ENCODE results near the gene PLAAT1. TPM values are rescaled to one million over a fixed set of nuclear protein-coding genes. Genes with fewer than 3 reads are reported as not detected.

The PLAAT1 gene
- polyA plus RNA-seq, 1 experiment, result 0.13 TPM

DNA sequence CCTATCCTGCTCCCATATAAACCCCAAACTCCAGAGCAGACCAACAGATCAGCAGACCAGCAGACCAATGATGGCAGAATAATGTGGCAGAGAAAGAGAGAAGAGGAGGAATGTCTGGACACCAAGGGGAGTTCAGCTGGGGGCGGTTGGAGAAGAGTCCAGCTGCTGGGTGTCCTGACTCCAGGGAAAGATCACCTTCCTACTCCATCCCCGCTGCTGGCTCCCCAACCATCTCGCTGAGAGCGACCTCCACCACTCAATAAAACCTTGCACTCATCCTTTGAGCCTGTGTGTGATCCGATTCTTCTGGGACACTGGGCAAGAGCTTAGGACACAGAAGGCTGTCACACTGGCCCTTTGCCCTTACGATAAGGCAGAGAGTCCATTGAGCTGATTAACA is 12.8 kb upstream of the PLAAT1 start:
- TF ChIP-seq, protein P1, sequence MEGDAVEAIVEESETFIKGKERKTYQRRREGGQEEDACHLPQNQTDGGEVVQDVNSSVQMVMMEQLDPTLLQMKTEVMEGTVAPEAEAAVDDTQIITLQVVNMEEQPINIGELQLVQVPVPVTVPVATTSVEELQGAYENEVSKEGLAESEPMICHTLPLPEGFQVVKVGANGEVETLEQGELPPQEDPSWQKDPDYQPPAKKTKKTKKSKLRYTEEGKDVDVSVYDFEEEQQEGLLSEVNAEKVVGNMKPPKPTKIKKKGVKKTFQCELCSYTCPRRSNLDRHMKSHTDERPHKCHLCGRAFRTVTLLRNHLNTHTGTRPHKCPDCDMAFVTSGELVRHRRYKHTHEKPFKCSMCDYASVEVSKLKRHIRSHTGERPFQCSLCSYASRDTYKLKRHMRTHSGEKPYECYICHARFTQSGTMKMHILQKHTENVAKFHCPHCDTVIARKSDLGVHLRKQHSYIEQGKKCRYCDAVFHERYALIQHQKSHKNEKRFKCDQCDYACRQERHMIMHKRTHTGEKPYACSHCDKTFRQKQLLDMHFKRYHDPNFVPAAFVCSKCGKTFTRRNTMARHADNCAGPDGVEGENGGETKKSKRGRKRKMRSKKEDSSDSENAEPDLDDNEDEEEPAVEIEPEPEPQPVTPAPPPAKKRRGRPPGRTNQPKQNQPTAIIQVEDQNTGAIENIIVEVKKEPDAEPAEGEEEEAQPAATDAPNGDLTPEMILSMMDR (IDR thresholded peaks at IDR 0.05; ENCODE audit: insufficient read depth, low read depth, low read length), result no peak
- Histone ChIP-seq H3K36me3 (ENCODE audit: control insufficient read depth, insufficient read depth, low read length) (no peaks in the 10 kb centered on the region), H3K27me3 (ENCODE audit: control insufficient read depth, insufficient read depth, low read length) (no peaks in the 10 kb centered on the region), H3K4me3 (ENCODE audit: low read depth, low read length) (no peak overlapping the region)
- DNase-seq (ENCODE audit: low read depth), result no peak
- CTCF ChIA-PET, result interaction anchor here (2.2 kb wide), 1 partner anchor 10 kb away, joined by 4 read pairs; no protein-coding TSS in a partner anchor
- POLR2A ChIA-PET, result no interaction called here

DNA sequence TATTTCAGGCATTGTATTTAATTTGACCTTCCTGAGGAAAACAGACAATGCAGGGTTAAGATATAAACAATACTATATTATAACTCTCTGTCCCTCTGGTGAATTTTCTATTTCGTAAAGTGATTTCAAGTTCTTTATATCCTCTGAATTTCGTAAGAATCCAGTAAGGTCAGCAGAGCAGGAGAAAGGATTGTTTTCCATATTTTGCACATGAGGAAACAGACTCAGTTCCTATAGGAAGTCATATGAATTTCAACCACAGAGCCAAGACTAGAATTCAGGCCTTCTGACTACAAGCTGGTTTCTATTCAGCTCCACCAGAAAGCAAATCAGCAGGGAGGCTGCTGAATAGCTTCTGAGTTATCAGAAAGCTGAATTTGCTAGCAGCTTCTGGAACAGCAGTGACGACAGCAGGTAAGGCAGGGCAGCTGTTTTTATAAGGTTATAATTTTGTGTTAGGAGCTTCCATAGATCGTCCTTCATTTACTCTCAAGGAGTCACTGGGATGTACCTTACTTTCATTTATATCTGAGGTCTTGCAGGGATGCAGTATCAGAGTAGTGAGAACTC is 11.1 kb upstream of the PLAAT1 start:
- no peak for DNase-seq (ENCODE audit: low read depth)
- no peak overlapping the region for H3K4me3 ChIP-seq (ENCODE audit: low read depth, low read length)
- no peaks in the 10 kb centered on the region for H3K27me3 ChIP-seq (ENCODE audit: control insufficient read depth, insufficient read depth, low read length)
- no peaks in the 10 kb centered on the region for H3K36me3 ChIP-seq (ENCODE audit: control insufficient read depth, insufficient read depth, low read length)
- ChIA-PET POLR2A (no interaction called here), CTCF (interaction anchor here (2.2 kb wide), 1 partner anchor 8 kb away, joined by 4 read pairs; no protein-coding TSS in a partner anchor)
- TF ChIP-seq, protein P1 (IDR thresholded peaks at IDR 0.05; ENCODE audit: insufficient read depth, low read depth, low read length), result no peak

DNA sequence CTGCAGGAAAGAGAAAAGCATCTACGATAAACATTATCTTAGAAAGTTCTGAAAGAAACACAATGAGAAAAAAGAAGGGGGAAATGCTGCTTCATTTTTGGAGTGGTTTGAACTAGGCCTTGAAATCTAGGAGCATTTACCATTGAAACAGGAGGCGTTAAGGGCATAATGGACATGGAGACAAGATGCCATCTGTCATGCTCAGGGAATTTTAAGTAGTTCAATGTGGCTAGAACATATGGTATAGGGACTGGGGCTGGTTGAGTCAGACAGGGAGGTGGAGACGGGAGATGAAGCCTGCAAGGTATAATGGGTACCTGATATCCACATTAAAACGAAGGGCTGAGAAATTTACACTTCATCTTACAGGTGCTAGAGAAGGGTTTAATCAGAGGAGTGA is 10.4 kb upstream of the PLAAT1 start:
- CTCF ChIA-PET, result no interaction called here
- TF ChIP-seq, protein P1 (IDR thresholded peaks at IDR 0.05; ENCODE audit: insufficient read depth, low read depth, low read length), result no peak
- Histone ChIP-seq H3K4me3 (ENCODE audit: low read depth, low read length) (no peak overlapping the region), H3K36me3 (ENCODE audit: control insufficient read depth, insufficient read depth, low read length) (no peaks in the 10 kb centered on the region), H3K27me3 (ENCODE audit: control insufficient read depth, insufficient read depth, low read length) (no peaks in the 10 kb centered on the region)
- POLR2A ChIA-PET, result no interaction called here
- DNase-seq (ENCODE audit: low read depth), result no peak

DNA sequence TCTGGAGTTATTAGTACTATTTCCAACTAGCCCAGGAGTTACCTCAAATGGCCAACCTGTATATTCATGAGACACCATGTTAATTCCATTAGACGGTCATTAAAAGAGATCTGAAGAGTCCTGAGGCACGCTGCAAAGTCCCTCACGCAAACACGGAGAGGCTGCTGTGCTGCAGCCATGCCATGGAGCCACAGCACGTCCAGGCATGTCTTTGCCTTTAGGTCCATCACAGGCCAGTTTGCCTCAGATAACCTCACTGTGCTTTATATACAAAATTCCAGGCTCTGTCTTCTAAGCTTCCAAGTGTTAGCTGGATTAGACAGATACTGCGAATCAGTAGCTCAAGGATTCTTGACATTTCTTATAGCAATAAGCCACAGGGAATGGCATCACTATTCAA is 9.8 kb upstream of the PLAAT1 start:
- TF ChIP-seq, protein P1 (IDR thresholded peaks at IDR 0.05; ENCODE audit: insufficient read depth, low read depth, low read length), result no peak
- no peak for DNase-seq (ENCODE audit: low read depth)
- ChIA-PET POLR2A (no interaction called here), CTCF (no interaction called here)
- Histone ChIP-seq H3K4me3 (ENCODE audit: low read depth, low read length) (no peak overlapping the region), H3K27me3 (ENCODE audit: control insufficient read depth, insufficient read depth, low read length) (no peaks in the 10 kb centered on the region), H3K36me3 (ENCODE audit: control insufficient read depth, insufficient read depth, low read length) (no peaks in the 10 kb centered on the region)

DNA sequence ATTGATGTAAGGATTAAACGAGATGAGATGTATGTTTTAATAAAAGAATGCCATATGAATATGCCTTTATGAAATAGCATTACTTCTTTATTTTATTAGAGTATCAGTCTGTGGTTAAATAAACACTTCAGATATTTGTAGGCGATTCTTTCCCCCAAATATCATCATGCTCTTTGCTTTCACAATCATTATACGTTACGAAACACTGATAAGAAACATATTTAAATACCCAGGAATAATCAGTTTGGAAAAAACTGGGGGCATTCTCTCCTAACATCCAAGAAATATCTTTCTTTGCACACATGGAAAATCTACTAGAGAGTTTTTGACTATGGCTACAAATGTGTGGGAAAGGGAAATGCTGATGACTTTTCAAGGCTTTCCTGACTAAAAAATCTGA is 4.4 kb upstream of the PLAAT1 start:
- CTCF ChIA-PET, result no interaction called here
- POLR2A ChIA-PET, result no interaction called here
- no peak overlapping the region for H3K4me3 ChIP-seq (ENCODE audit: low read depth, low read length)
- H3K36me3 ChIP-seq (ENCODE audit: control insufficient read depth, insufficient read depth, low read length), result no peaks in the 10 kb centered on the region
- DNase-seq (ENCODE audit: low read depth), result no peak
- TF ChIP-seq, protein P1 (IDR thresholded peaks at IDR 0.05; ENCODE audit: insufficient read depth, low read depth, low read length), result no peak
- no peaks in the 10 kb centered on the region for H3K27me3 ChIP-seq (ENCODE audit: control insufficient read depth, insufficient read depth, low read length)
